NOMO-1 (cell line): ENCODE measurements around the gene BTBD6.
"Not testable (repeated sequence)": the region's sequence is repeated elsewhere in the genome, so short reads cannot be mapped to it uniquely, and the experiment has no call there.

Source experiments
- DNase-seq, 2 experiments: peaks; one replicate each; lab custom pipeline; 2025; ENCODE audit not compliant: unreplicated experiment in 2 of 2; lab: John Stamatoyannopoulos, UW

BTBD6 gene

DNA sequence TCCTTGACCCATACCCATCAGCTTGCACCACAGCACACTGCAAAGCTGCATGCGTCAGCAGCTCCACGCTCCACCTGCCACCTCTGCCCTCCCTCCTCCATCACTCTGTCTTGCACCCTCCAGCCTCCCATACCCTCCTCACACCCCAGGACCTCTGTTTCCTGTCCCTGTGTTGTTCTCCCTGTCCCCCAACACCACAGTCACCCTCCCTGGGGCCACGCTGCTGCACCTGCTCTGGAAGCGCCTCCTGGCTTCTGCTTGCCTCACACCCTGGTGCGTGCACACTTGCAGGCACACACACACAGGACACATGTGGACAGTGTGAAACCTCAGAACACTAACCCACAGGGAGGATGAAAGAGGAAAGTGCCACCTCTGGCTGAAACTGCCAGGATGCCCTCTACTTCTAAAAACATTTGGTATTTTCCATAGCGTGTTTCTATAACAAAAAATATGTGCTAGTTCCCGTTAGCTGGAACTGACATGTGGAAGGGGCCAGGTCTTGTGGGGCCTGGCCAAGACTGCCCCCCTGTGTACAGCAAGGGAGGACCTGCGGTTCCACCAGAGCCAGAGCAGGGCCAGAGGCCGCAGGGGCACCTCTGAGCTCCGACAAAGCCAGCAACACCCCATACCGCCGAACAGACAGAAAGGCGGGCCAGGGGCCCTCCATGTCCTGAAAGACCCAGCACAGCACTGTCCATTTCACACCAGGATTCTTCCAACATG lies 42.5 kb downstream of the BTBD6 start:
- no peak for DNase-seq

DNA sequence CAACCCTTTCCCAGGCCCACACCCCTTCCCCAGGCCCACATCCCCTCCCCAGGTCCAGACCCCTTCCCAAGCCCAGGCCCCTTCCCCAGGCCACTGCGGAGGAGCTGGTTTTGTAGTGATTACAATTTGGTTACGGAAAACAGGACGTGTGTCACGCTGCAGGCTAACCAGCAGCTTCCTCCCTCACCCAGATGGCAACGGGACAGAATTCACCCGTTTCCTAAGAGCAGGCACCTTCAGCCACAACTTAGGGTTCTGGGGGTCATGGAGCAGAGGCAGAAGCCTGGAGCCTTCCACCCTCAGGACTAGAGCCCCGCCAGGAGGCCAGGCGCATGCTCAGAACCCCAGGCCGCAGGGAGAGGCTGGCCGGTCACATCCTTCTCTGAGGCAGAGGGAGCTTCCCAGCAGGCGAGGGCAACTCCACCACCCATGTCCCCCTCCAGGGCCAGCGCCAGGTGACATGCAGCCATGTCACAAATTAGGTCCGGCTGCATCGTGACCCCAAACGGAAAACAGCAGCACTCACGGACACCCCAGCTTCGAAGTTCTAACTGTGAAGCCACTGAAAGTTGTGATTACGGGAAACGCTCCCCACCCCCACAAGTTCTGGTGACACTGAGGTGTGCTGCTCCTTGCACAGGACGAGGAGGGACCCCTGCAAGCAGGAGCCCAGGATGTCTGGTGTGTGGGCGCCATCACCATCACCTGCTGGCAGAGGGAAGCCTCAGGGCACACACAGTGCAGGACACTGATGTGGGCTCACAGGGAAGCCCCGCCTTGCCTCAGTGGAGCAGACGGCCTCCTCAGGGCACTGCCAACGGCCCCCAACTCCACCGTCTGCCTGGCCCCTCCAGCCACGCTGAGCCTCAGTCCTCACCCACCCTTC lies 44.7 kb downstream of the BTBD6 start:
- DNase-seq = no peak

GRCh38 chr14:105294142-105294597 lies 45.8 kb downstream of the BTBD6 start:
- no peak for DNase-seq

GRCh38 chr14:105297311-105297710 lies 49.0 kb downstream of the BTBD6 start:
- DNase-seq = not testable (repeated sequence)

DNA sequence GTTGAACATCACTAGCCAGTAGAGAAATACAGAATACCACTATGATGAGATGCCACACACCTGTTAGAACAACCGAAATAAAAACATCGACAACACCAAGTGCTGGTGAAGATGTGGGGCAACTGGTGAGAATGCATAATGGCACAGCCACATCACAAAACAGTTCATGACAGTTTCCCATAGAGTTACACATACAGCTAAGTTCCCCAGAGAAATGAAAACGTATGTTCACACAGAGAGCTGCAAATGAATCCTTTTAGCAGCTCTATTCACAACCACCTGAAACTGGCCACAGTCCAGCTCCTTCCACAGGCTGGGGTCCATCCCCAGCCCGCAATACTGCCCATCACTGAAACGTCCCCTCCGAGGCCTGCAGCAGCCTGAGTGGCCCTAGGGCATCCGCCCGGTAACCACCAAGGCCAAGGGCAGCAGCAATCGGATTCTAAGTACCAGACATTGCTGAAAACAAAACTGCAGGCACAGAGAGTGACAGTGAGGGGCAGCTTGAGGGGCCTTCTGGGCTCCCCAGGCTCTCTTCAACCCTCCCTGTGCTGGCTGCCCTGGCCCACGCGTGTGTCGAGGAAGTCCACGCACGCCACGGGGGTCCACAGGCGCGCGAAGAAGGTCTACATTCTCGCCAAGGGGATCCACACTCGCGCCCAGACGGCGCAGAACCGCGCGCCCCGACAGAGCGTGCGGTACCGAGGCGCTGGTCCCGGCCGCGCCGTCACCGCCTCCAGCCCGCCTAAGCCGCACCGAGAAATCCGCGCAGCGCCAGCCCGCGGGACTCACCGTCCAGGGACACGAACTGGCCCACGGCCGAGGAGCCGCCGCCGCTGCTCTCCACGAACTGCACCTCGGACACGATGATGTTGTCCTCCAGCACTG lies 51.6 kb downstream of the BTBD6 start:
- peak in 1 of 2 experiments; percentile 27 for DNase-seq
